GM18507 (cell line): ENCODE data around the gene PRRX2.
"Not testable (repeated sequence)": the region's sequence is repeated elsewhere in the genome, so short reads cannot be mapped to it uniquely, and the experiment has no call there.

Experiments
- DNase-seq: peaks from one replicate; pipeline ENCODE4 v3.0.0; 2011; ENCODE audit warnings: low read depth; ENCODE audit not compliant: insufficient read length; ENCODE audit errors: extremely low spot score
- FAIRE-seq: peaks from 2 replicates; lab custom pipeline; 2011; peaks lifted over from hg19 to GRCh38; lab: Jason Lieb, UNC

The PRRX2 gene

GRCh38 chr9:129635099-129636065 lies 30.1 kb upstream of the PRRX2 start:
- DNase-seq (no peak), FAIRE-seq (no peak)

- not testable (repeated sequence) for FAIRE-seq, DNase-seq
These were observed 29.1 kb upstream of the PRRX2 start for GRCh38 chr9:129636343-129636742.

- FAIRE-seq = no peak
- DNase-seq = no peak
These were observed 28.3 kb upstream of the PRRX2 start for GRCh38 chr9:129637102-129637501.

- no peak for DNase-seq
- no peak for FAIRE-seq
These were observed 27.6 kb upstream of the PRRX2 start for GRCh38 chr9:129637673-129638439.

- FAIRE-seq (no peak), DNase-seq (no peak)
These were observed 26.3 kb upstream of the PRRX2 start for GRCh38 chr9:129639034-129639630.

- no peak for FAIRE-seq
- DNase-seq = no peak
These were observed 25.7 kb upstream of the PRRX2 start for GRCh38 chr9:129639756-129640085.

- FAIRE-seq = no peak
- DNase-seq = no peak
These were observed 25.2 kb upstream of the PRRX2 start for GRCh38 chr9:129640086-129640870.

- no peak for DNase-seq
These were observed 24.3 kb upstream of the PRRX2 start for GRCh38 chr9:129640871-129641749.

GRCh38 chr9:129641750-129642585 lies 23.5 kb upstream of the PRRX2 start, which contains the start of gene ASB6:
TSS of gene ASB6 (minus strand) at chr9:129642151. CDS start at chr9:129641999, 152 bp downstream.
- FAIRE-seq (peak; percentile 97), DNase-seq (peak; percentile 99)

More at GRCh38 chr9:129640871-129641749, 24.3 kb upstream of the PRRX2 start:
- FAIRE-seq = no peak

- DNase-seq = no peak
These were observed 21.7 kb upstream of the PRRX2 start for GRCh38 chr9:129643706-129644105.

GRCh38 chr9:129644365-129644764 lies 21.1 kb upstream of the PRRX2 start:
- FAIRE-seq = no peak

More at GRCh38 chr9:129643706-129644105, 21.7 kb upstream of the PRRX2 start:
- no peak for FAIRE-seq

GRCh38 chr9:129644902-129645301 lies 20.5 kb upstream of the PRRX2 start:
- FAIRE-seq = no peak
- DNase-seq = no peak

More at GRCh38 chr9:129644365-129644764, 21.1 kb upstream of the PRRX2 start:
- DNase-seq = no peak

- FAIRE-seq (no peak), DNase-seq (no peak)
These were observed 19.2 kb upstream of the PRRX2 start for GRCh38 chr9:129646252-129646651.

- no peak for FAIRE-seq
These were observed 18.8 kb upstream of the PRRX2 start for GRCh38 chr9:129646654-129647053.

GRCh38 chr9:129647635-129648034 lies 17.8 kb upstream of the PRRX2 start:
- DNase-seq (no peak), FAIRE-seq (no peak)

More at GRCh38 chr9:129646654-129647053, 18.8 kb upstream of the PRRX2 start:
- no peak for DNase-seq

GRCh38 chr9:129648092-129648763 lies 17.2 kb upstream of the PRRX2 start:
- DNase-seq = no peak

GRCh38 chr9:129648764-129649115 lies 16.7 kb upstream of the PRRX2 start:
- DNase-seq (no peak), FAIRE-seq (no peak)

More at GRCh38 chr9:129648092-129648763, 17.2 kb upstream of the PRRX2 start:
- FAIRE-seq = no peak
